Measurements from ENCODE around the gene ATP5F1D.

DNA sequence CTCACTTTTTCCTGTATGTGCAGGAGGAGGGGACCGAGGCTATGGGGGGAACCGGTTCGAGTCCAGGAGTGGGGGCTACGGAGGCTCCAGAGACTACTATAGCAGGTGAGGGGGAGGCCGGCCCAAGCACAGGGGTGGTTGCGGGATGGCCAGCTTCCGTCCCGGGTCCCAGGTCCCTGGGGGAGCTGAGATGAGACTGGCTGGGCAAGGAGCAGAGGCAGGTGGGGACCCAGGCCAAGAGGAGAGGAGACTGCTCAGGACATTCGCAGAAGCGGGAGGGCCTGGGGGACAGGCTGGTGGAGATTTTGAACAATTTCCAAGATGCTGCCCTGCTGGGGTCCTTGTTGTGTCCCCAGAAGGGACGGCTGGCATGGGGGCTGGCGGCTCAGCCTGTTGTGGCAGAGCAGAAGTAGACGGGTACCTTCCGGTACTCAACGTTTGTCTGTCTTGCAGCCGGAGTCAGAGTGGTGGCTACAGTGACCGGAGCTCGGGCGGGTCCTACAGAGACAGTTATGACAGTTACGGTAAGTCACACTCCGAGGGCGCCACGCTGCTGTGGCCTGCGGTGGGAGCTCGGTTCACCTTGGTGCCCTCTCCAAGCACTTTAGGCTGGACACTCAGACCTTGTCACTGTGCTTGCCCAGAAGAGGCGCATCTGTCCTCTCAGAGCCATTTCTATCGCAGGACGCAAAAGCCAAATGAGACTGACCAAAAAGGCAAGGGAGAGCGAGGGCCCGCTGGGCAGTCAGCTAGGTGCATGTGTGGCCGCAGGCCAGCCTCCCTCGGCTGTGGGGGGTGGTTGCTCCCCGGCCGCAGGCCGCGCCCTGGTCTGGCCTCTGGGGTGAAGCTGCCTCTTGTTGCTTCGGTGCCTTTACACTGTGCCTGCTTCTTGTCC lies 30.2 kb downstream of the ATP5F1D start:
- TF ChIP-seq TMF1 (CRISPR knock-in tag; IDR thresholded peaks at IDR 0.05; ENCODE audit: low read depth) (no peak), CTCF (CRISPR knock-in tag; IDR thresholded peaks at IDR 0.05) (no peak), ETV5 (CRISPR knock-in tag; IDR thresholded peaks at IDR 0.05; ENCODE audit: borderline replicate concordance) (no peak), ZNF513 (CRISPR knock-in tag; conservative IDR thresholded peaks at IDR 0.05) (no peak)
- TF ChIP-seq, protein P1, sequence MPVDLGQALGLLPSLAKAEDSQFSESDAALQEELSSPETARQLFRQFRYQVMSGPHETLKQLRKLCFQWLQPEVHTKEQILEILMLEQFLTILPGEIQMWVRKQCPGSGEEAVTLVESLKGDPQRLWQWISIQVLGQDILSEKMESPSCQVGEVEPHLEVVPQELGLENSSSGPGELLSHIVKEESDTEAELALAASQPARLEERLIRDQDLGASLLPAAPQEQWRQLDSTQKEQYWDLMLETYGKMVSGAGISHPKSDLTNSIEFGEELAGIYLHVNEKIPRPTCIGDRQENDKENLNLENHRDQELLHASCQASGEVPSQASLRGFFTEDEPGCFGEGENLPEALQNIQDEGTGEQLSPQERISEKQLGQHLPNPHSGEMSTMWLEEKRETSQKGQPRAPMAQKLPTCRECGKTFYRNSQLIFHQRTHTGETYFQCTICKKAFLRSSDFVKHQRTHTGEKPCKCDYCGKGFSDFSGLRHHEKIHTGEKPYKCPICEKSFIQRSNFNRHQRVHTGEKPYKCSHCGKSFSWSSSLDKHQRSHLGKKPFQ (CRISPR knock-in tag; IDR thresholded peaks at IDR 0.05; ENCODE audit: insufficient replicate concordance), result no peak

All from HepG2 (cell line).